ENCODE data around the gene POM121L2. TPM values are rescaled to one million over a fixed set of nuclear protein-coding genes. Genes with fewer than 3 reads are reported as not detected.
A peak's percentile ranks its signal among the peaks of the same experiment; 100 is the strongest.

Gene POM121L2
- total and polyA plus RNA-seq, 2 of the 13 experiments (the other 11 are each of a cell fraction or from before 2014, with no cell fraction given): not detected

DNA sequence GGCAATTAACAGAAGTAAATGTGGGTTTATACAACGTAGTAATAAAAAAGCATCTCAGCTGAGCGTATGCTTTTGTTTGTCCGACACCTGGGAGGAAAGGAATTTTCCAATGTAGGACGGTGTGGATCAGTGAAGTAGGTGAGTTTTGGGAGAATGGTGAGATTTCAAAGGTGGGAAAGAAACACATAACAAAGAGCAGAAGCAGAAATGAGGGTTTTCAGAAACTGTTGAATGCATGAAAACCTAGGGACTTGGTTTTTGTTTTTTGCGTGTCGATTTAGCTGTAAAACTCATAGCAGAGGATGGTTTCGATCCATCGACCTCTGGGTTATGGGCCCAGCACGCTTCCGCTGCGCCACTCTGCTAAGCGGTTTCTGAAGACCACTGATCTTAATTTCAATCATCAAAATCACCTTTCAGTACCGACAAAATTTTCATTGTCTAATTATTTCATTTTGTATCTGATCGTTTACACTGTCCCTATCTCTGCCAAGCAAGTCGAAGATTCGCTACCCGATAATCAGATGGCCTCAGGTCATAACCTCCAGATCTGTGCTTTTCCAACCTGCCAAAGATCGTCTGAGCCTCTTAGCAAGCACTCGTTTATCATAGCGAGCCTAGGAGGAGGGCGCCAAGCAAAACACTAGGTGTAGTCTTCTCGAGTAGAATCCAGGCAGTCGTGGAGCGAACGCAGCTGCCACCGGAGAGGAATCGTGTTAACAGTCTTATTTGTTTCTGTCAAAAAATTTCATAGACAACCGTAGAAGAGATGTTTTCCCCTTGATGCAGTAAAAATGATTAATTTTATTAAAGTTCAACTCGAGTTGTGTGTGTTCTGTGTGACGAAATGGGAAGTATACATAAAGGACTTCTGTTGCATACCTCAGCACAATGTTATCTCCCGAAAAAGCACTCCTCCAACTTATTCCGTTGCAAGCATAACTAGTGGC, 20.9 kb upstream of the POM121L2 start (continued):
- no peak for TF ChIP-seq SP2 (CRISPR knock-in tag; IDR thresholded peaks at IDR 0.05)
- no peak for TF ChIP-seq HMGA1 (CRISPR knock-in tag; conservative IDR thresholded peaks at IDR 0.05)
- no peak for TF ChIP-seq ZNF746 (CRISPR knock-in tag; IDR thresholded peaks at IDR 0.05)
- no peak for TF ChIP-seq PCBP2 (optimal IDR thresholded peaks at IDR 0.05; ENCODE audit: low read depth, low read length, poor library complexity, severe bottlenecking)
- TF ChIP-seq, protein P1, sequence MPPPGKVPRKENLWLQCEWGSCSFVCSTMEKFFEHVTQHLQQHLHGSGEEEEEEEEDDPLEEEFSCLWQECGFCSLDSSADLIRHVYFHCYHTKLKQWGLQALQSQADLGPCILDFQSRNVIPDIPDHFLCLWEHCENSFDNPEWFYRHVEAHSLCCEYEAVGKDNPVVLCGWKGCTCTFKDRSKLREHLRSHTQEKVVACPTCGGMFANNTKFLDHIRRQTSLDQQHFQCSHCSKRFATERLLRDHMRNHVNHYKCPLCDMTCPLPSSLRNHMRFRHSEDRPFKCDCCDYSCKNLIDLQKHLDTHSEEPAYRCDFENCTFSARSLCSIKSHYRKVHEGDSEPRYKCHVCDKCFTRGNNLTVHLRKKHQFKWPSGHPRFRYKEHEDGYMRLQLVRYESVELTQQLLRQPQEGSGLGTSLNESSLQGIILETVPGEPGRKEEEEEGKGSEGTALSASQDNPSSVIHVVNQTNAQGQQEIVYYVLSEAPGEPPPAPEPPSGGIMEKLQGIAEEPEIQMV (CRISPR knock-in tag; IDR thresholded peaks at IDR 0.05; ENCODE audit: low read depth): no peak
- TF ChIP-seq, protein P2, sequence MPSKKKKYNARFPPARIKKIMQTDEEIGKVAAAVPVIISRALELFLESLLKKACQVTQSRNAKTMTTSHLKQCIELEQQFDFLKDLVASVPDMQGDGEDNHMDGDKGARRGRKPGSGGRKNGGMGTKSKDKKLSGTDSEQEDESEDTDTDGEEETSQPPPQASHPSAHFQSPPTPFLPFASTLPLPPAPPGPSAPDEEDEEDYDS (CRISPR knock-in tag; IDR thresholded peaks at IDR 0.05): 0 out of 2 replicates have a peak, but pooled peaks have one; percentile 42
- TF ChIP-seq ZNF772 (CRISPR knock-in tag; IDR thresholded peaks at IDR 0.05): no peak
- TF ChIP-seq, protein P3, sequence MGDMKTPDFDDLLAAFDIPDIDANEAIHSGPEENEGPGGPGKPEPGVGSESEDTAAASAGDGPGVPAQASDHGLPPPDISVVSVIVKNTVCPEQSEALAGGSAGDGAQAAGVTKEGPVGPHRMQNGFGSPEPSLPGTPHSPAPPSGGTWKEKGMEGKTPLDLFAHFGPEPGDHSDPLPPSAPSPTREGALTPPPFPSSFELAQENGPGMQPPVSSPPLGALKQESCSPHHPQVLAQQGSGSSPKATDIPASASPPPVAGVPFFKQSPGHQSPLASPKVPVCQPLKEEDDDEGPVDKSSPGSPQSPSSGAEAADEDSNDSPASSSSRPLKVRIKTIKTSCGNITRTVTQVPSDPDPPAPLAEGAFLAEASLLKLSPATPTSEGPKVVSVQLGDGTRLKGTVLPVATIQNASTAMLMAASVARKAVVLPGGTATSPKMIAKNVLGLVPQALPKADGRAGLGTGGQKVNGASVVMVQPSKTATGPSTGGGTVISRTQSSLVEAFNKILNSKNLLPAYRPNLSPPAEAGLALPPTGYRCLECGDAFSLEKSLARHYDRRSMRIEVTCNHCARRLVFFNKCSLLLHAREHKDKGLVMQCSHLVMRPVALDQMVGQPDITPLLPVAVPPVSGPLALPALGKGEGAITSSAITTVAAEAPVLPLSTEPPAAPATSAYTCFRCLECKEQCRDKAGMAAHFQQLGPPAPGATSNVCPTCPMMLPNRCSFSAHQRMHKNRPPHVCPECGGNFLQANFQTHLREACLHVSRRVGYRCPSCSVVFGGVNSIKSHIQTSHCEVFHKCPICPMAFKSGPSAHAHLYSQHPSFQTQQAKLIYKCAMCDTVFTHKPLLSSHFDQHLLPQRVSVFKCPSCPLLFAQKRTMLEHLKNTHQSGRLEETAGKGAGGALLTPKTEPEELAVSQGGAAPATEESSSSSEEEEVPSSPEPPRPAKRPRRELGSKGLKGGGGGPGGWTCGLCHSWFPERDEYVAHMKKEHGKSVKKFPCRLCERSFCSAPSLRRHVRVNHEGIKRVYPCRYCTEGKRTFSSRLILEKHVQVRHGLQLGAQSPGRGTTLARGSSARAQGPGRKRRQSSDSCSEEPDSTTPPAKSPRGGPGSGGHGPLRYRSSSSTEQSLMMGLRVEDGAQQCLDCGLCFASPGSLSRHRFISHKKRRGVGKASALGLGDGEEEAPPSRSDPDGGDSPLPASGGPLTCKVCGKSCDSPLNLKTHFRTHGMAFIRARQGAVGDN (CRISPR knock-in tag; IDR thresholded peaks at IDR 0.05): no peak
- no peak for TF ChIP-seq CHCHD3 (CRISPR knock-in tag; IDR thresholded peaks at IDR 0.05)
- TF ChIP-seq, protein P4, sequence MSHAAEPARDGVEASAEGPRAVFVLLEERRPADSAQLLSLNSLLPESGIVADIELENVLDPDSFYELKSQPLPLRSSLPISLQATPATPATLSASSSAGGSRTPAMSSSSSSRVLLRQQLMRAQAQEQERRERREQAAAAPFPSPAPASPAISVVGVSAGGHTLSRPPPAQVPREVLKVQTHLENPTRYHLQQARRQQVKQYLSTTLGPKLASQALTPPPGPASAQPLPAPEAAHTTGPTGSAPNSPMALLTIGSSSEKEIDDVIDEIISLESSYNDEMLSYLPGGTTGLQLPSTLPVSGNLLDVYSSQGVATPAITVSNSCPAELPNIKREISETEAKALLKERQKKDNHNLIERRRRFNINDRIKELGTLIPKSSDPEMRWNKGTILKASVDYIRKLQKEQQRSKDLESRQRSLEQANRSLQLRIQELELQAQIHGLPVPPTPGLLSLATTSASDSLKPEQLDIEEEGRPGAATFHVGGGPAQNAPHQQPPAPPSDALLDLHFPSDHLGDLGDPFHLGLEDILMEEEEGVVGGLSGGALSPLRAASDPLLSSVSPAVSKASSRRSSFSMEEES (CRISPR knock-in tag; IDR thresholded peaks at IDR 0.05): no peak
- TF ChIP-seq, protein P5, sequence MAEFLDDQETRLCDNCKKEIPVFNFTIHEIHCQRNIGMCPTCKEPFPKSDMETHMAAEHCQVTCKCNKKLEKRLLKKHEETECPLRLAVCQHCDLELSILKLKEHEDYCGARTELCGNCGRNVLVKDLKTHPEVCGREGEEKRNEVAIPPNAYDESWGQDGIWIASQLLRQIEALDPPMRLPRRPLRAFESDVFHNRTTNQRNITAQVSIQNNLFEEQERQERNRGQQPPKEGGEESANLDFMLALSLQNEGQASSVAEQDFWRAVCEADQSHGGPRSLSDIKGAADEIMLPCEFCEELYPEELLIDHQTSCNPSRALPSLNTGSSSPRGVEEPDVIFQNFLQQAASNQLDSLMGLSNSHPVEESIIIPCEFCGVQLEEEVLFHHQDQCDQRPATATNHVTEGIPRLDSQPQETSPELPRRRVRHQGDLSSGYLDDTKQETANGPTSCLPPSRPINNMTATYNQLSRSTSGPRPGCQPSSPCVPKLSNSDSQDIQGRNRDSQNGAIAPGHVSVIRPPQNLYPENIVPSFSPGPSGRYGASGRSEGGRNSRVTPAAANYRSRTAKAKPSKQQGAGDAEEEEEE (CRISPR knock-in tag; IDR thresholded peaks at IDR 0.05; ENCODE audit: borderline replicate concordance): no peak
- TF ChIP-seq, protein P6, sequence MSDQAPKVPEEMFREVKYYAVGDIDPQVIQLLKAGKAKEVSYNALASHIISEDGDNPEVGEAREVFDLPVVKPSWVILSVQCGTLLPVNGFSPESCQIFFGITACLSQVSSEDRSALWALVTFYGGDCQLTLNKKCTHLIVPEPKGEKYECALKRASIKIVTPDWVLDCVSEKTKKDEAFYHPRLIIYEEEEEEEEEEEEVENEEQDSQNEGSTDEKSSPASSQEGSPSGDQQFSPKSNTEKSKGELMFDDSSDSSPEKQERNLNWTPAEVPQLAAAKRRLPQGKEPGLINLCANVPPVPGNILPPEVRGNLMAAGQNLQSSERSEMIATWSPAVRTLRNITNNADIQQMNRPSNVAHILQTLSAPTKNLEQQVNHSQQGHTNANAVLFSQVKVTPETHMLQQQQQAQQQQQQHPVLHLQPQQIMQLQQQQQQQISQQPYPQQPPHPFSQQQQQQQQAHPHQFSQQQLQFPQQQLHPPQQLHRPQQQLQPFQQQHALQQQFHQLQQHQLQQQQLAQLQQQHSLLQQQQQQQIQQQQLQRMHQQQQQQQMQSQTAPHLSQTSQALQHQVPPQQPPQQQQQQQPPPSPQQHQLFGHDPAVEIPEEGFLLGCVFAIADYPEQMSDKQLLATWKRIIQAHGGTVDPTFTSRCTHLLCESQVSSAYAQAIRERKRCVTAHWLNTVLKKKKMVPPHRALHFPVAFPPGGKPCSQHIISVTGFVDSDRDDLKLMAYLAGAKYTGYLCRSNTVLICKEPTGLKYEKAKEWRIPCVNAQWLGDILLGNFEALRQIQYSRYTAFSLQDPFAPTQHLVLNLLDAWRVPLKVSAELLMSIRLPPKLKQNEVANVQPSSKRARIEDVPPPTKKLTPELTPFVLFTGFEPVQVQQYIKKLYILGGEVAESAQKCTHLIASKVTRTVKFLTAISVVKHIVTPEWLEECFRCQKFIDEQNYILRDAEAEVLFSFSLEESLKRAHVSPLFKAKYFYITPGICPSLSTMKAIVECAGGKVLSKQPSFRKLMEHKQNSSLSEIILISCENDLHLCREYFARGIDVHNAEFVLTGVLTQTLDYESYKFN (CRISPR knock-in tag; conservative IDR thresholded peaks at IDR 0.05): peak; percentile 30; the same call in 1 of the 2 replicates
- TF ChIP-seq RFX3 (CRISPR knock-in tag; IDR thresholded peaks at IDR 0.05): no peak
- TF ChIP-seq ZNF225 (CRISPR knock-in tag; IDR thresholded peaks at IDR 0.05): no peak; the same call in 1 of the 2 replicates

Data from HepG2 (cell line).